ENCODE results near the gene CAMK2B. TPM values are rescaled to one million over a fixed set of nuclear protein-coding genes. Genes with fewer than 3 reads are reported as not detected.

Gene CAMK2B
- total RNA-seq, 1 experiment from 2014 or later, result 0.13 TPM

DNA sequence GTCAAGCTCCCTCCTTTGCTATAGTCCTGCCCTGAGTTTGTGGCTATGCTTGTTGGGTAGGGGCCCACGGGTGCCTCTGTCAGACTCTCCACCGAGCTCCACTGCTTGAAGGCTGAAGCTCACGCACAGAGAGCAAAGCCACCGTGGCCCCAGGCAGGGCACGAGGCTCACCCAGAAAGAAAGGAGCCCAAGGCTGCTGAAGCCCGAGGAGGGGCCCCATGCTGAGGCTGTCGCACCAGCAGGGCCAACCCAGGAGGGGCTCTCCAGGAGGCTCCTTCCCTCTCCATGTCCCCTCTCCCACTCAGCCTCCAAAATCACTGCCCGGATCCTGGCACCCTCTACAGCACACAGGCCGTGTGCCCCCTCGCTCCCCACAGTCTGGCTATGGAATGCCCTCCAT is 74.1 kb downstream of the CAMK2B start:
- in situ Hi-C loops (cut with HindIII; ENCODE audit: low pct_unique_long_range_greater_than_20kb, low sequenced_read_pairs), result no loop called here
- DNase-seq (ENCODE audit: low read depth, low spot score), result no peak

DNA sequence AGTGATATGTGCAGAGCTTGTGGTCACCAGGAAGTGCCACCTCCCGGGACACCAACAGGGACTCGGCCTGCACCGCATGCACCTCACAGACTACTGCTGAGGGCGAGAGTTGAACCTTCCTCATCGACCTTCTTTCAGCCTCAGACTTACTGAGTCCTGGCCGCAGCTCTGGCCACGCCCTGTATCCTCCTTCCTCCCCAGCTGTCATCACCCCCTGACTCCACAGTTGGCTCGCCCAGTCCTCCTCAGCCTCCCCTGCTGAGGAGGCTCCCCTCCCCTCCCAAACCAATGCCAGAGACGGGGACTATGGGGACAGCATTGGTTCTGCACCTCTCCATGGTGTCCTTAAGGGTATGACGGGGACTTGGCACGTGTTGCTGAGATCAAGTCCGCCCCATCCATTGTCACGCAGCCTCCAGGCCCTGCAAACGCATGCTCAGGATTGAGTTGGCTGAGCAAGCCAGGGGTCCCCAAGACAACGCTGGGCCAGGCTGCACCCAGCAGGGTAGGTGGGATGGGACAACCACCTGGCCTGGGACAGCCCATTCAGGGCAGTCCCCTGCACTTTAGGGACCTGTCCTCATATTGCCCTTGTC is 75.7 kb downstream of the CAMK2B start:
- in situ Hi-C loops (cut with HindIII; ENCODE audit: low pct_unique_long_range_greater_than_20kb, low sequenced_read_pairs), result no loop called here
- DNase-seq (ENCODE audit: low read depth, low spot score), result no peak

DNA sequence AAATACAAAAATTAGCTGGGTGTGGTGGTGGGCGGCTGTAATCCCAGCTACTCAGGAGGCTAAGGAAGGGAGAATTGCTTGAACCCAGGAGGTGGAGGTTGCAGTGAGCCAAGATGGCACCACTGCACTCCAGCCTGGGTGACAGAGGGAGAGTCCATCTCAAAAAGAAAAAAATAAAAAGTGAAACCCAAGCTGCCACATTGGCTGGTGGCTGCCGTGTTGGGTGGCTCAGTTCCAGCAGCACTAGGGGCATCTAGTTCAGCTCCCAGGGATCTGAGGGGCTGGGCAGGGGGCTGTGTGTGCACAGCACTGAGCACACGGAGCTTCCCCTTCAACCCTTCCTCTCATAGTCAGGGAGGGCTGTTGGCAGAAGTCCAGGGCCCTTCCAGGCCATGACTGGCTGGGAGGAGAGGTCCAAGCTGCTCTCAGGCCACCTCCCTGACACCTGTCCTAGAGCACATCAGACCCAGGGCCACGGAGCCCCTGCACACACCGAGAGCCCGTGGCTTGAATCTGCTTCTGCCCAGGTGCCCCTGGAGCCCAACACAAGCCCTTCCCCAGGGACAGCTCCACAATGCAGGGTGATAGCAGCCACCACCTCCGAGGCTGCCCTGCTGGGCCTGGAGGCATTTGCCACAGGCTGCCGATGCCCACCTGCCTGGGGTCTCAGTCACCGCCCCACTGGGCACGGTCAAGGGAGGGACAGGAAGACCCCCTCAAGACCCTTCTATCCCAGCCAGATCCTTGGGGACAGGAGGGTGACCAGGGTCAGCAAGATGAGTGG is 77.3 kb downstream of the CAMK2B start:
- in situ Hi-C loops (cut with HindIII; ENCODE audit: low pct_unique_long_range_greater_than_20kb, low sequenced_read_pairs), result no loop called here
- no peak for DNase-seq (ENCODE audit: low read depth, low spot score)

DNA sequence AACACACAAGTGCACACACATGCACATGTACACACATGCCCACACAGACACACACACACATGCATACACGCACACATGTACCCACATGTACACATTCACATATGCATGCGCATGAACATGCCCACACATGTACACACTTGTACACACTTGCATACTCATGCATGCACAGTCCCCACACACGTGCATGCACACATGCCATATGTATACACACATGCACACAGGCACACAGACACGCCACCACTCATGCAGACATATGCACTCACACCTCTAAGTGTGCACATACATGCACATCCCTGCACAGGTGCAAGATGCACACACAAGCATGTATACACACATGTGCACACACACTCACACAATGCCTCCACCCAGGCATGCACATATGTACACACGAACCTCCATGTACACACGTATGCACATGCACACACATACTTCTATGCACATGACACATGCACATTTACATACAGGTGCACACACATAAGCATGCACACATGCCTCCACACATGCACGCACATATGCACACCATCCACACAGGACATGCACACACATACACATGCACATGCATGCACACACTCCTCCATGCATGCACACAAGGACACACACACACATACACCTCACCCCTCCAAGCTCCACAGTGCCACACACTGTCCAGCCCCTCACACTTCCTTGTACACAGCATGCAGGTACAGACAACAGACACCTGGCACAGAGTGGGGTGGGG is 78.8 kb downstream of the CAMK2B start:
- DNase-seq (ENCODE audit: low read depth, low spot score), result no peak
- in situ Hi-C loops (cut with HindIII; ENCODE audit: low pct_unique_long_range_greater_than_20kb, low sequenced_read_pairs), result no loop called here

DNA sequence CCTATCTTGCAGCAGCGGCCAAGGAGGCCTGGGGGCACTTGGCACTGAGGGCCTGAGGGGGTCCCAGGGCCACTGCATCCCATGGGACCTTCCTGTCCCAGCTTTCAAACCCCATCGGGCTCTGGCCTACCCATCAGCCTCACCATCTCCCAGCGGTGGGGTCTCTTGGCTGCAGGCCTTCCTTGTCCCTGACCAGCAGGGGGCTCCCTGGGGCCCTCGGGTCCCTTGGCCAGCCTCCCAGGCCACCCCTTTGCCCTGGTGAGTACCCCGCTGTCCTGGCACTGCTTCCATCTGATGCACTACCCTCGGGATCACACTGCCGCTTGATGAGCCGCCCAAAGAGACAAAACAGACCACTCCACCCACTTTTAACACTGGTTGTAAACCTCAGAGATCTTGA is 81.1 kb downstream of the CAMK2B start:
- DNase-seq (ENCODE audit: low read depth, low spot score), result peak; percentile 45
- in situ Hi-C loops (cut with HindIII; ENCODE audit: low pct_unique_long_range_greater_than_20kb, low sequenced_read_pairs), result no loop called here

DNA sequence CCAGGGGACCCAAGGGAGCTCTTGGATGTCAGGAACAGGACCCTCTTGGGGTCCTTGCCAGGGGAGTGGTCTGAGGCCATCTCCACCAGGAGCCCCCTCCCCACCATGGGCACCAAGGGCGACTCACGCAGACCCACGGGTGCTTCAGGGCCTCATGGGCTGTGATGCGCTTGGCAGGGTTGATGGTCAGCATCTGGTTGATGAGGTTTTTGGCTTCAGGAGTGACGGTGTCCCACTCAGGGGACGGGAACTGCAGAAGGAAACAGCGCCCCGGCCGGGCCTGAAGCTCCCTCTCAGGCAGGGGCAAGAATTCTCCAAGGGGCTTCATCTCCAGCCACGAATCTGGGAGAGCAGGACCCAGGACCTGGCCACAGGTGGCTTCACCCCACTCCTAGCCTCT is 83.3 kb downstream of the CAMK2B start:
- no peak for DNase-seq (ENCODE audit: low read depth, low spot score)
- in situ Hi-C loops (cut with HindIII; ENCODE audit: low pct_unique_long_range_greater_than_20kb, low sequenced_read_pairs), result no loop called here

DNA sequence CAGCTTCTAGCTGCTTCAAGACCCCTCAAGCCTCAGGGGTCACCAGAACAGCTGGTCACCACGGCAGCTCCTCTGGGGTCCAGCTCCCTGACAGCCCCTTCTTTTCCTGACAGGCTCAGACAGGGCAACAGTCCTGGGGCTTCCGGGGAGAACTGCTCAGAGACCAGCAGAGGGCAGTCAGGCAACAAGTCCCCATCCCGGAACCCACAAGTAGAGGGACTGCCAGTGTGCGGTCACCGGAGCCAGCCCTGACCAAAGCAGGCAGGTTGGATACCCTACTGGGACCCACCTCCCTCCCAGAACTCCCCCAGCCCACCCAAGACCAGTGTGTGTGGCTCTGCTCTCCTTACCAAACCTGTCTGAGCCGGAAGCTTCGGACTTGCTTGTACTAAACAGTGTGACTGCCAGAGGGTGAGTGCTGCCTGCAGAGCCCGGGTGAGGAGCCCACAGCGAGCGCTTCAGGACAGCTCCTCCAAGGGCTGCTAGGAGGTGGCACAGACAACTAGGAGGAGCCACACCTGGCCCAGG is 84.3 kb downstream of the CAMK2B start:
- DNase-seq (ENCODE audit: low read depth, low spot score), result peak; percentile 92
- in situ Hi-C loops (cut with HindIII; ENCODE audit: low pct_unique_long_range_greater_than_20kb, low sequenced_read_pairs), result no loop called here

DNA sequence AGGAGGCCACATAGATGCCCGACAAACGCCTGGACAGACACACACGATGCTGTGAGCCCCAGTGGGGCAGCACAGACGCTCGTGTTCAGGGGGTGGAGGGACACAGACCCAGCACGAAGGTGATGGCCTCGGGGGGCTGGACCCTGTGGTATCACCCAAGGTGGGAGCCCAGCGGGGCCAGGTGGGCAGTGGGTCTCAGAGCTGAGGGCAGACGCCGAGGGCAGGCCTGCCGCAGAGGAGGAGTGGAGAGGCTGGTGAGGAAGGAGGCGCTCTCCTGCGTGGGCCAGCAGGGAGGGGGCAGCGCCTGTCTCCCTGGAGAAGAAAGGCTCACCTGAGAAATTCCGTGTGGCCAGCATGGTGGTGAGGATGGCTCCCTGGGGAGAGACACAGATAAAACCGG is 85.0 kb downstream of the CAMK2B start:
- DNase-seq (ENCODE audit: low read depth, low spot score), result no peak
- in situ Hi-C loops (cut with HindIII; ENCODE audit: low pct_unique_long_range_greater_than_20kb, low sequenced_read_pairs), result no loop called here

DNA sequence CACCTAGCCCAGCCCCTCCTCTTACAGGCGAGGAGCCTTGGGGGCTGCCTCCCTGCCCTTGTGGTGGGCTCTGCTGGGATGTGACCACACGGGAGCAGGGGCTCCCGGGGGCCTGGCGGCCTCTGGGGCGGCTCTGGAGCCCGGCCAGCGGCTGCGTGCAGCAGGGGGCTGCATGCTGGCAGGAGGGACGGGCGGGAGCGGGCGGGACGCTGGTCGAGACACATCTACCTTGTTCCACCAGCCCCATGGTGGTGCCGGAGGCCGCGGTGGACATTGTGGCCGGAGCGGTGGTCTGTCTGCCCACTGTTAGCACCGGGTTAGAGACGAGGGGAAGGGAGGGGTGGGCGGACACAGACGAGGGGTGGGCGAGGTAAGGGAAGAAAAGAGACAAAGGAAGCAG is 86.0 kb downstream of the CAMK2B start:
- no peak for DNase-seq (ENCODE audit: low read depth, low spot score)
- in situ Hi-C loops (cut with HindIII; ENCODE audit: low pct_unique_long_range_greater_than_20kb, low sequenced_read_pairs), result no loop called here

DNA sequence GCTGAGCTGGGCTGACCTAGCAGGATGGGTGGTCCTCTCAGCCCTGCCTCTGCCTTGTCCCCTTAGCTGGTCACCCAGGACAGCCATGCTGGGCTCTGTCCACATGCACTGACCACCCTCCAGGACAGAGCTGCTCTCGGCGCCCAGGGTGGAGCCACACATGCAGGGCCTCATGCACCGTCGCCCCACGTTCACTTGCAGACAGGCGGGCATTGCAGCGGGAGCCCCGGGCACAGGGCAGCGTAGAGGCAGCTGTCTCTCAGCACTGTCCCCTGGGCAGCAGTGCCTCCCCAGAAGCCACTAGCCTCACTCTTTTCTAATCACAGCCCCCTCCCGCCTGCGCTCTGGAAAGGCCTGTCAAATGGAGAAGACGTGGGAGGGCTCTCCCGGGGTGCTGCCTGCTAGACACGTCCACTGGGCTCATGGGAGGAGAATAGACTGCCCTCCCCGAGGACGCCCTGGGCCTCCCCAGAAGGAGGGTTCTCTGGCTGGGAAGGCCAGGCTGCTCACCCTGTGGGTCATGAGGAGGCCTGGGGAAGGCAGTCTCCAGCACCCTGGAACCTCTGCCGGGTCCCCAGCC is 87.2 kb downstream of the CAMK2B start:
- in situ Hi-C loops (cut with HindIII; ENCODE audit: low pct_unique_long_range_greater_than_20kb, low sequenced_read_pairs), result no loop called here

DNA sequence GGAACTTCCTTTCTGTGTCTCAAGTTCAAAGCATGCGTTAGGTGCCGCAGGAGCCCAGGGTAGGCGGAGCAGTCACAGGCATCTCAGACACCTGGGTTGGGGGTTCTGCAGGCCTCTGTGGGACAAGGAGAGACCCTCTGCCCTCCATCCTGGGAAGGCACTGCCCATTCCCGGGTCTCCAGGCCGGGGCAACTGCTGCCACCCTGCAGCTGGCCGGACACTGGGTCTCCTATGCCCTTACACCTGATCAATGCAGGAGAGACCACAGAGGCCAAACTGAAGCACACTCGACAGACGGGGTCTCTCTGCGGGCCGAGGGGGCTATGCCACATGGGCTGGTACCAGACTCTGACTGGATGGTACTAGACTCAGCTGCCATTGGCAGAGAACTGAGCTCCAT is 87.7 kb downstream of the CAMK2B start:
- no peak for DNase-seq (ENCODE audit: low read depth, low spot score)
- in situ Hi-C loops (cut with HindIII; ENCODE audit: low pct_unique_long_range_greater_than_20kb, low sequenced_read_pairs), result no loop called here

More for the DNA sequence above, 87.2 kb downstream of the CAMK2B start:
- no peak for DNase-seq (ENCODE audit: low read depth, low spot score)

DNA sequence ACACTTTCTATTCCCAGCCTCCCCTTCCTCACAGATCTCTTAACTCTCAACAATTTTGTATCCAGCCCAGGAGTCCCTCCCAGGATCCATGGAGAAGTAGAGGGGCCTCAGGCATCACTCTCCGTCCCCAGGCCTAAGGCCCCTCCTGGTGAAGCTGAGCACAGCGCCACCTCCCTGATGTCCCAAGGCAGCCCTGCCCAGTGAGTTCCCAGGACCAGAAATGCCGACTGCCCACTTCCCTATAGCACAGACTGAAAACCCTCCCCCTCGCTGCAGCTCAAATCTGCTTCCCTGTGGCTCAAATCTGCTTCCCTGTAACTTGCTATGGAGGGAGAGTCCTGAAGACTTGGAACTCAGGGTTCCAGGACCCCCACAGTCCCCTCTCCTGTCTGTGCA is 89.1 kb downstream of the CAMK2B start:
- in situ Hi-C loops (cut with HindIII; ENCODE audit: low pct_unique_long_range_greater_than_20kb, low sequenced_read_pairs), result no loop called here
- peak; percentile 38 for DNase-seq (ENCODE audit: low read depth, low spot score)

DNA sequence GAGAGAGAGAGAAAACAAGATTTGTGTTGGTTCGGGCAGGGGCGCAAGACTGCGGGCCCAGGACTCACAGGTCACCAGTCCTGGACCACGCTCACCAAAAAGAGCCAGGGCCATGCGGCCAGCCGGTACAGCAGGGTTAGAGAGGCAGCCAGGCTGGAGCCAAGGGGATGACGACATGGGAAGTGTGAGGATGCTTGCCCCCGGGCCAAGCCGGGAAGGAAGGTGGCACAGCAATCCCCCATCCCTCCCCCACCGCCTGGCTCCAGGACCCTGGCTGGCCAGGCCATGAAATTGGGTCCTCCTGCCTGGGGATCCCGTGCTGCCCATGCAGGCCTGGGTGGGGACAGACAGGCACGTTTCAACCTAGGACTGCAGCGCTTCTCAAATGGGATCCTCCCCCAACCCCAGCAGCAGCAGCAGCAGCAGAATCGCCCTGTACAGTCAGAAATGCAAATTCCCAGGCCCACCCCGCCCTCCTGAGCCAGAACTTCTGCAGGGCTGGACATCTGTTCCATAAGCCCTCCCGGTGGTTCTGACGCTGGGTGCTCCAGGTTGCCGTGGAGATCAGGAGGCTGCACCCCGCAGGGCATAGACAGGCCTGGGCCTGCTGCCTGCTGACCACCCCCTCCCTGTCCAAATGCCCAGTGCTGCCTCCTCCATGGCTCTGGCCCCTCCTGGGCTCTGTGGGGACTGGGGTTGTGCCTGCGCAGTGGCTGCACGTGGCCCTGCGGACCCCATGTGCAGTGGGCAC is 89.6 kb downstream of the CAMK2B start:
- in situ Hi-C loops (cut with HindIII; ENCODE audit: low pct_unique_long_range_greater_than_20kb, low sequenced_read_pairs), result no loop called here
- DNase-seq (ENCODE audit: low read depth, low spot score), result no peak

DNA sequence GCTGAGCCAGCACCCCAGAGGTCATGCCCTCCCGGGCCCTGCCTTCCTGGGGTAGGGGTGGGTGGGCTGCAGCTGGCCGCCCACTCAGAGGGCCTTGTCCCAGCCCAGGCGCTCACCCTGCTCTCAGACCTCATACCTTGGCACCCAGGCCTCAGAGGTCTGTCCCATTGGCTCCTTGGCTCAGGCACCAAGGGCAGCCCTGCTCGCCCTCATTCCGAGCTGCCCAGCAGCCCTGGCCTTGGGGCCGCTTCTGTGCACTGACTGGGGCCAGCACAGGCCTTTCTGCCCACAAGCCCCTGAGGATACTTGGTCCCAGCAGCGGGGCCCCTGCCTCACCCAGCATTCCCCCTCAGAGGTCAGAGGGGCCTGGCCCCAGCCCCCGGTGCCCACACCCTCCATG is 90.3 kb downstream of the CAMK2B start:
- in situ Hi-C loops (cut with HindIII; ENCODE audit: low pct_unique_long_range_greater_than_20kb, low sequenced_read_pairs), result no loop called here
- no peak for DNase-seq (ENCODE audit: low read depth, low spot score)

DNA sequence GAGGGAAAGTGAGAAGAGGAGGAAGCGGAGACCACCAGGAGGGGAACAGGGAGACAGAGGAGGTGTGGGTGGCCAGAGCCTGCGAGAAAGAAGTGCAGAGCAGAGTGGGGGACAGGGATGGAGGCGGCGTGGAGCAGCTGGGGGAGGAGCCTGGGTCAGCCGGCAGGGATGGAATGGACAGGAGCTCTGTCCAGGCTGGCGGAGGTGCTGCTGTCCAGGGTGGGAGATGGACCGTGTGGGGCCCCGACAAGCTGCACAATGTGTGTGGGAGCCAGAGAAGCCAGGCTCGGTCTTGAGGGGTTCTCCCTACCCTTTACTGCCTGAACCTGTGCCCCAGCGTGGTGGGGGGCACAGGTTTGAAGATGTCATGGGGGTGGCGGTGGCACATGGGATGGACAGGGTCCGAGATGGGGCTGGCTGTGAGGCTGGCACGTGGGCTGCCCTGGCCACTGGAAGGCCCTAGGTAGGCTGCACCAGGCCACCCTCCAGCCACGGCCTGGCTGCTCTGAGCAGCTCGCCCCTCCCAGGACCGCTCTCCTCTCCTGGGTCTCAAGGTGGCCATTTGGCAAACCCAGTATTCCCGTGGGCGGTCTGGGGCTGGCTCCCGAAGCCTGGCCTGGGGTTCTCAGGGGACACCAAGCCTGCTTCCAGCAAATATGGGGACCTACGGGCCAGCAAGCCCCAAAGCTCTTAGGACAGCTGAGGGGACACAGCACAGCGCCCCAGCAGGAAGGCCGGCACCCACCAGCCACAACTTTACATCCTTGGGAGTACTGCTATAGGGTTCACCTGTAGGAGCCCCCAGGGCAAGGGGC is 92.3 kb downstream of the CAMK2B start:
- in situ Hi-C loops (cut with HindIII; ENCODE audit: low pct_unique_long_range_greater_than_20kb, low sequenced_read_pairs), result no loop called here
- no peak for DNase-seq (ENCODE audit: low read depth, low spot score)

DNA sequence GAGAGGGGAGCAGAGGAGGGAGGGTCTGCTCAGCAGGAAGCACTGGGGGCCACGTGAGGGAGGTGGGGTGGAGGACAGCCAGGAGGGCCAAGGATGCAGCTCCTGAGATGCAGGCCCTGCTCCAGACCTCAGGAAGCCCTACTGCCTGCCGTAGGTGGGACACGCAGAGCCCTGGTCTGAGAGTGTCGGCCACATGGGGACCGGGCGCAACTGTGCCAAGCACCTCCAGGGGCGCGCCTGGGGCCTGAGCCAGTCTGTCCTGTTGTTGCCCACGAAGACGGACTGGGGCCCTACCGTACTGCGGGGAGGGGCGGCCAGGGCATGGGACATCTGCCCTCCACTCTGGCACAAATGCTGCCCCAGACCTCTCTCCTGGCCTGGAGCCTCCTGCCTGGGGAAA is 93.0 kb downstream of the CAMK2B start:
- in situ Hi-C loops (cut with HindIII; ENCODE audit: low pct_unique_long_range_greater_than_20kb, low sequenced_read_pairs), result no loop called here
- DNase-seq (ENCODE audit: low read depth, low spot score), result no peak

DNA sequence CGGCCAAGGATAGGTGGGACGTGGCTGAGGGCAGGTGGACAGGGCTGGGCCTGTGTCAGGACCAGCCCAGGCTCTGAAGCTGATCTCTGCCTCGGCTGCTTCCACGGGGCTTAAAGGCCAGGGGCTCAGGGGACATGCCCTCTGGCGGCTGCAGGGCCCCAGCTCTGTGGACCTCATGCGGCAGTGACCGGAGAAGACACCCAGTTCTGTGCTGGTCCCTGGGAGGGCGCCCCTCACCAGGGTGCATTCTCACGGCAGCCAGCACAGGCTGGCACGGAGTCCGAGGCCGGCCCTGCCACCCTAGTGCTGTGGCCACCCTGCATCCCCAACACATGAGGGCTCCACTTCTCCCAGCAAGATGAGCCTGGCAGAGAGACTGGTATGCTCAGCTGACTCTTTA is 94.3 kb downstream of the CAMK2B start:
- in situ Hi-C loops (cut with HindIII; ENCODE audit: low pct_unique_long_range_greater_than_20kb, low sequenced_read_pairs), result no loop called here
- DNase-seq (ENCODE audit: low read depth, low spot score), result no peak

Data from SK-MEL-5 (cell line).